Esophagus (tissue), 2 donors: ENCODE results near the gene TOPAZ1. TPM values are rescaled to one million over a fixed set of nuclear protein-coding genes. Genes with fewer than 3 reads are reported as not detected.

Source experiments
- H3K27ac ChIP-seq, 2 donors: one replicate each; pipeline ENCODE4 v1.5.1; 2013; ENCODE audit warnings: low read depth in 2 of 2, mild to moderate bottlenecking in 2 of 2, inconsistent platforms in 1 of 2, low read length in 1 of 2, moderate library complexity in 1 of 2
- H3K27me3 ChIP-seq, 2 donors: one replicate each; pipeline ENCODE4 v1.6.1; 2013; ENCODE audit warnings: low read length in 2 of 2, control low read depth in 1 of 2, mild to moderate bottlenecking in 1 of 2; ENCODE audit not compliant: insufficient read depth in 2 of 2, control insufficient read depth in 1 of 2
- H3K36me3 ChIP-seq, 2 donors: one replicate each; pipeline ENCODE4 v1.6.1; 2013; ENCODE audit warnings: low read length in 1 of 2; ENCODE audit not compliant: control insufficient read depth in 2 of 2, insufficient read depth in 2 of 2
- H3K4me1 ChIP-seq, 2 donors: one replicate each; pipeline ENCODE4 v1.6.1; 2013; ENCODE audit warnings: low read length in 1 of 2; ENCODE audit not compliant: control insufficient read depth in 2 of 2, insufficient read depth in 2 of 2
- H3K4me3 ChIP-seq, 2 donors: one replicate each; pipeline ENCODE4 v1.5.1; 2013; ENCODE audit warnings: low read length in 2 of 2, mild to moderate bottlenecking in 2 of 2, low read depth in 1 of 2, moderate library complexity in 1 of 2
- H3K9me3 ChIP-seq, 2 donors: one replicate each; pipeline ENCODE4 v1.6.1; 2013; ENCODE audit warnings: mild to moderate bottlenecking in 2 of 2, low read depth in 1 of 2, low read length in 1 of 2, moderate library complexity in 1 of 2; ENCODE audit not compliant: control insufficient read depth in 2 of 2, insufficient read depth in 1 of 2
- WGBS, 2 donors: extraction: QIAGEN DNeasy Blood & Tissue Kit; methylation state at CpG; one replicate each; pipeline ENCODE4 v1.1.7; 2013; 5-methylcytosine and 5-hydroxymethylcytosine counted together
- polyA plus RNA-seq, 2 donors: library from polyadenylated mRNA; stranded (reverse); fragments of 200-250 nt; gene quantifications; one replicate each; pipeline ENCODE4 v1.2.3, GENCODE V29; 2013
- donor health status: healthy with polysubstance abuse.
- donor health status: Bipolar disorder and iron deficiency.

Gene TOPAZ1
- polyA plus RNA-seq, 2 donors: not detected

DNA sequence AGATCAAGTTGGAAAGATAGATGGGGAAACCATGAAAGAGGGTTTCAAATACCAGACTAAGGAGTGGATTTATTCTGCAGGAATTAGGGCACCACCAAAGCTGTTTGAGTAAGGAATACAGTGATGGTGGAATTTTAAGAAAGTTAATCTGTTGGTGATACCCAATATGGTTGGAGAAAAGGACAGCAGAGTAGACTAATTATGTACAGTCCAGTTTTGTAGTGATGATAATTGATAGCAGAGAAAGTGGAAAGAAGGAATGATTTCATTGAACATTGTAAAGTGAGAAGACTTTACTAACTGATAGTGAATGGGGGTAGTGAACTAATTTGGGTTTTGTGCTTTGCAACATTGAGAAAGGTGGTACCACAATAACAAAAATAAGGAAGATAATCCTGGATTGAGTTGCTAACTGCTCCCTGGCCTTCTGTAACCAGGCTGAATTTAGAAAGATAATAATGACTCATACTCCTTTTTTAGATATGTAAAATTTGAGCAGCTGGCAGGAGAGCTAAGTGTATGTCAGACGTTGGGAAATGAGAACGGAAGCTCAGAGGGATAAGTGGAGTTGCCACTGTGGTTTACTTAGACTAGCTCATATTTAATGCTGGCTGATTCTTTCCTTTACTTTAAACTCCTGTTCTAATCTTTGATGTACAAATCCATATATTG lies 113.8 kb downstream of the TOPAZ1 start:
- Histone ChIP-seq H3K27ac (no peak overlapping the region), H3K4me1 (peaks cover 0 to 3% of the 10 kb centered on the region in 2 donors), H3K9me3 (no peaks in the 10 kb centered on the region), H3K27me3 (no peaks in the 10 kb centered on the region), H3K4me3 (no peak overlapping the region), H3K36me3 (peaks cover 0 to 2% of the 10 kb centered on the region in 2 donors)
- WGBS, 2 donors: 19 to 25% methylated on average over 2 of the region's 2 CpGs

DNA sequence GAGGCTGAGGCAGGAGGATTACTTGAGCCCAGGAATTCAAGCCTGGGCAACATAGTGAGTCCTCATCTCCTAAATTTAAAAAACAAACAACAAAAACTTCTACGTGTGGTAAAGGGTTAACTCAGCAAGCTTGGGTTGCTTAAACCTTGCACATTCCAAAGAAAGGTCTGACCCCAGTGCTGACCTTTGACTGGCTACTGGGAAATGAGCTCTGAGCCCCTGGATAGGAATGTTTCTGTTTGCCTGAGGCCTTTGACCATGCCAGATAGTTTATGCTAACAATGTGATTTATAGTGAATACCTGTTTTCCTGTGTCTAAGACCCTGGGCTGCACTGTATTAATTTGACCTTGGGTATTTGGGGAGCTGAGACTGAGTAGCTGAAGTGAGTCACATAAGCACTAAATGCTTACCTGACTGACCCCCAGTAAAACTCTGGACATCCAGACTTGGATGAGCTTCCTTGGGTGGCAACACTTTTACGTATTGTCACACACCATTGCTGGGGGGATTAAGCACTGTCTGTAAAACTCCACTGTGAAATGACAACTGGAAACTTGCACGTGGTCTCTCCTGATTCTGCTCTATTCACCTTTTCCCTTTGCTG lies 117.6 kb downstream of the TOPAZ1 start:
- H3K9me3 ChIP-seq: no peaks in the 10 kb centered on the region
- no peaks in the 10 kb centered on the region for H3K36me3 ChIP-seq
- H3K4me3 ChIP-seq: no peak overlapping the region
- no peaks in the 10 kb centered on the region for H3K27me3 ChIP-seq
- no peak overlapping the region for H3K27ac ChIP-seq
- peaks cover 0 to 3% of the 10 kb centered on the region in 2 donors for H3K4me1 ChIP-seq
- 73% methylated on average over 3 of the region's 3 CpGs for WGBS, 2 donors

DNA sequence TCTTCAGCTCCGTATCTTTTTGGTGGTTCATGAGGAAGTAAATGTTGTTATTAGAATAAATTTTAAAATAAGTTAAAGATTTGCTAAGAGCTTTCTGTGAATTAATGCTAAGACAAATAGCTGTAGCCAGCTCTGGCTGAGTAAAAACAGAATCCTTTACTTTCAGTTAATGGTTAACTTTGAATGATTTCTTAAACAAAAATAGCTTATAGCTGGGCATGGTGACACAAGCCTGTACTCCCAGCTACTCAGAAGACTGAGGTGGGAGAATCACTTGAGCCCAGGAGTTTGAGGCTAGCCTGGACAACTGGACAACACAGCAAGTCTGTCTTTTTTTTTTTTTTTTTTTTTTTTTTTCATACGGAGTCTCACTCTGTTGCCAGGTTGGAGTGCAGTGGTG lies 121.9 kb downstream of the TOPAZ1 start:
- H3K4me1 ChIP-seq: no peaks in the 10 kb centered on the region
- no peaks in the 10 kb centered on the region for H3K36me3 ChIP-seq
- no peak overlapping the region for H3K27ac ChIP-seq
- no peak overlapping the region for H3K4me3 ChIP-seq
- no peaks in the 10 kb centered on the region for H3K9me3 ChIP-seq
- no peaks in the 10 kb centered on the region for H3K27me3 ChIP-seq
- WGBS, 2 donors: 61 to 100% methylated on average over 2 of the region's 2 CpGs

DNA sequence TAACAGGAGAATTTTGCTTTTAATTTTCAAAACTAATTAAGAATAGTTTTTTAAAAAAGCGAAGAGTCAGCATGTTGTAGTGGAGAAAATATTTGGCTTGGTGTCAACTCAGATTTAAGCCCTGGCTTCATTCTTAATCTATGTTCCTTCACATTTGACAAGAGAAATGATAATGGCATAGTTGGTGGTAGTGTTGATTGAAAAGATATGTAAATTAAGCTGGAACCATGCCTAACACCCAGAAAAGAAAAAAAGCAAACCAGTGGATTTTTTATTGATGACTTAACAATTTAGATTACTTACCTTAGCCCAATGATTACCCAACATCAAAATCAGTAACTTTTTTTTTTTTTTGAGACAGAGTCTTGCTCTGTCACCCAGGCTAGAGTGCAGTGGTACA lies 124.3 kb downstream of the TOPAZ1 start:
- no peak overlapping the region for H3K4me3 ChIP-seq
- WGBS, 2 donors: 85 to 91% methylated on average over 1 of the region's 1 CpG
- H3K36me3 ChIP-seq: no peaks in the 10 kb centered on the region
- H3K27ac ChIP-seq: no peak overlapping the region
- H3K9me3 ChIP-seq: no peaks in the 10 kb centered on the region
- H3K4me1 ChIP-seq: no peaks in the 10 kb centered on the region
- no peaks in the 10 kb centered on the region for H3K27me3 ChIP-seq

DNA sequence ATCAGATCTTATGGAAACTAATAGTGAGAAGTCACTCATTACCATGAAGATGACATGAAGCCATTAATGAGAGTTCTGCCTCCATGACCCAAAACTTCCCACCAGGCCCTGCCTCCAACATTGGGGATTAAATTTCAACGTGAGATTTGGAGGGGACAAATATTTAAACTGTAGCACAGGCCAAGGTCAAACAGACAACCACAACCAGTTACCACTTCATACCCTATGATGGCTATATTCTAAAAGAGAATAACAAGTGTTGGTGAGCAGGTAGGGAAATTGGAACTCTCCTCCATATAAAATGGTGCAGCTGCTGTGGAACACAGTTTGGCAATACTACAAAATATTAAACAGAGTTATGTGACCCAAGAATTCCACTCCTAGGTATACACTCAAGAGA lies 133.8 kb downstream of the TOPAZ1 start:
- 59 to 80% methylated on average over 1 of the region's 1 CpG for WGBS, 2 donors
- H3K4me1 ChIP-seq: no peaks in the 10 kb centered on the region

More for the DNA sequence above, 133.8 kb downstream of the TOPAZ1 start:
- H3K27ac ChIP-seq: no peak overlapping the region
- no peaks in the 10 kb centered on the region for H3K36me3 ChIP-seq
- H3K9me3 ChIP-seq: no peaks in the 10 kb centered on the region
- H3K27me3 ChIP-seq: no peaks in the 10 kb centered on the region
- H3K4me3 ChIP-seq: no peak overlapping the region

Other genes starting within 250 kb of the TOPAZ1 start
- 1 to 10 TPM; 9.7 TPM for gene TCAIM, start 96.9 kb downstream of the TOPAZ1 start, polyA plus RNA-seq
- 1 to 10 TPM; 1.4 to 3.2 TPM for gene ZNF445, start 235.8 kb downstream of the TOPAZ1 start, polyA plus RNA-seq